ENCODE data around the gene PXK.
"Not testable (repeated sequence)": the region's sequence is repeated elsewhere in the genome, so short reads cannot be mapped to it uniquely, and the experiment has no call there.

Gene PXK

DNA sequence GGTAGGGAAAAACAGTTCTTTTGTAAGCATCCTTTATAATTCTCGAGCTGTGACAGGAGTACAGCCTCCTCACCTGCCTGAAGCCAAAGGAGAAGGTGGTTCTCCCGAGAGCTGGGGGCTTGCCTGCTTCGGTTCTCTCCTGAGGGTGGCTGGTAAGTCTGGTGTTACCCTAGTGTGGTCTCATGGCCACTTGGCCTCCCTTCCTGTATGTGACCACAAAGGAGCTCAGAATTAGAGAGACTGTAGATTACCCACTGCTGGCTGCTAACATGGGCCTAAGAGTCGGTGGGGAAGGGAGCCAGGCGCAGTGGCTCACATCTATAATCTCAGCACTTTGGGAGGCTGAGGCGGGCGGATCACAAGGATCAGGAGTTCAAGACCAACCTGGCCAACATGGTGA is 88.3 kb downstream of the PXK start:
- no peak for DNase-seq

DNA sequence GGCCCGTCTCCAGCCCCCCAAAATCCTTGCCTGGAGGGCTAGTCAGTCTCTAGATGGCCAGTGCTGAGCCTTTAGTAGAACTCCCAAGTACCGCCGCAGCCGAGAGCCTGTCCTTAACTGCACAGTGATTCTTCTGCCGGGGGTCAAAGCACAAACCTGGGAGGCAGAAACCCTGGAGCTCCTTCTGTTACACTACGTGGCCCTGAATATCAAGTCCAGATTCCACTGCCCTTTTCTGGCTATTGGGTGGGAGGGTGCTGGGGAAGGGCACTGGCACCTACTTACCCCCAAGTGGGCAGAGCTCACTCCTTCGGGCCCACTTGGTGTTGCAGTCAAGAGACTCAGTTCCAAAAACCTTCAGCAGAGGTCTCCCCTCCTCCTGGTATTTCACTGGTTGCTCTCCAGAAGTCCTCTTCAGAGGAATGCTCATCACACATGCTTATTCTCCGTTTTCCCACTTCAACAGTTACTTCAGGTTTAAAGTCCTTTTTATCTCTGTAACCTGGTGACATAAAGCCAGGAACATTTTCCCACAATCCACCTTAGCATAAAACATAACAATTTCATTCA is 90.1 kb downstream of the PXK start:
- DNase-seq = no peak

DNA sequence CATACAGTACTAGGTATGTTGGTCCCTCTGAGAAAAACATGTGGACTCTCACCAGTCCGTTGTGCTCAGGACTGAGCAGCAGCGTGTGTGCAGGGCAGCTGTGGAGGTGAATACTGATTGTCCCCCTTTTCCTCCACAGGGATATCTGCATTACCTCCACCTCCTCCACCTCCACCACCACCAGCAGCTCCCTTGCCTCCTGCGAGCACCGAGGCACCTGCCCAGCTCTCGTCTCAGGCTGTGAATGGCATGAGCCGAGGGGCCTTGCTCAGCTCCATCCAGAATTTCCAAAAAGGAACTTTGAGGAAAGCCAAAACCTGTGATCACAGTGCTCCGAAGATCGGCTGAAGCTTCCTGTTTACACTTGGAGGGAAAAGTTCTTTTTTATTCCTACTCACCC is 91.9 kb downstream of the PXK start:
- DNase-seq = no peak

DNA sequence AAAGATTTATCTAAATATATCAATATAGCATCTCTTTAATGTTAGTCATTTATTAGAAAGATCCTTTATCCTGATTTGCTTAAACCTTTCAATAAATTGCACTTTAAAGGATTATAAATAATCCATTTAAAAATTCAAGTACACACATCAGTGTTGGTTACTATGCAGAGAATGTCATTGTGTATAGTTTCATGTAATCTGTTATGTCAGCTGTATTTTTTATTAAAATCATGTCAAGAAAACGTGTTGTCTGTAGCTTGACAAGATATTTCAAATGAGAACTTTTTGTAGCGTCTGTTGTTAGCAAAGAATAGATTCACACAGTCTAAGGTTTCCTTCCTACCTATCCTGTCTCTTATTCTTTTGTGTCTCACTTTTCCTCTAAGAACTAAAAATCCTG is 93.1 kb downstream of the PXK start:
- no peak for DNase-seq

DNA sequence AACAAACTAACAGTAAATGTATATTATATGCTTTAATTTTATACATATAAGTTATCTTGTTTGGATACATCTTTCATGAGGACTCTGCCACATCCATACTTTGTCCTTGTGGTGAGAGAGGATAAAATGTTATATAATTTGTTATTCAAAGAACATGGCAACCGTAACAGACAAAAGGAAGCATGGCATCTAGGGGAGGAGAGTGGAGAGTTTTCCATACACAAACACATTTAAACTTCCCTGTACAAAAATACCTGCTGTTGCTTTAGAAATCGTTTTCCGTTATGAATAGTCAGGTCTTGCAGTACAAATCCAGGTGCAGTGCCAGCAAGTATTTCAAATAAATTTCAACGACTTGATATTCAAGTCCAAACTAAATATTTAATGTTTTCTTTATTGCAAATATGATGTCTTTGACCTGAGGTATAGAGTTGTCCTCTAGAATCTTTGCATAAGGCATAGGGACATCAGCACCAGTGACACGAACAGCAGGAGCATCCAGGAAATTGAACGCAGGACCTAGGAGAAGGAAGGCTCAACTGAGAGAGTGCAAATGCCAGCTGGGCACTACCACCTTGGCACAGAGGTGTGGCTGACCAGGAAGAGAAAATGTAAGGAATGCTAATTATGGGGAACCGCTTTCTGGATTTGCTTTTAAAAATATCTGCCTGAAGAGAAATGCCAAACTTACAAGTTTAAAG is 95.1 kb downstream of the PXK start:
- DNase-seq = no peak

DNA sequence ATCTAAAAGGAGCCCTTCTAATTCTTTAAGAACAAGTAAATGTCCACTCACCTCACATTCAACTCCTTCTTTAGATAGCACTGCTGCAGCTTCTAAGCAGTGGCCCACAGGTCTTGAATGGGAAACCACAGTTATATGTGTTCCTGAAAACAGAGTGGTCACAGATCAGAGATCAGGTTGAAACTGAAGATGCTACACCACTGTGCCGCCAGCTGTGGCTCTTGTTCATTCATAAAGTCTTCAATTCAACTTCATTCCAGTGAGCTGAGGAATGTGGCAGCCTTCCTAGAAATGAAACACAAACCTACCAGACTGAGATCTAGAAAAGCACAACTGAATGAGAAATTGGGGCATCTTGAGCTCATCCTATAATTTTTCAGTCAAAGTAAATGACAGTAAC is 97.0 kb downstream of the PXK start:
- DNase-seq = no peak

DNA sequence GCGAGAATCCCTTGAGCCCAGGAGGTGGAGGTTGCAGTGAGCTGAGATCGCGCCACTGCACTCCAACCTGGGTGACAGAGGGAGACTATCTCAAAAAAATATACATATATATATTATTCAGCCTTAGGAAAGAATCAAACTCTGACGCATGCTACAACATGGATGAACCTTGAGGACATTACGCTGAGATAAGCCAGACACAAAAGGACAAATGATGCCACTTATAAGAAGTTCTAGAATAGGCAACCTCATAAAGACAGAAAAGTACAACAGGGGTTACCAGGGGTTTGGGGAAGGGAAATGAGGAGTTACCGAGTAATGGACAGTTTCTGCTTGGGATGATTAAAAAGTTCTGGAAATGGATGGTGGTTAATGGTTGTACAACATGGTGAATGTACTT is 100.2 kb downstream of the PXK start:
- no peak for DNase-seq

DNA sequence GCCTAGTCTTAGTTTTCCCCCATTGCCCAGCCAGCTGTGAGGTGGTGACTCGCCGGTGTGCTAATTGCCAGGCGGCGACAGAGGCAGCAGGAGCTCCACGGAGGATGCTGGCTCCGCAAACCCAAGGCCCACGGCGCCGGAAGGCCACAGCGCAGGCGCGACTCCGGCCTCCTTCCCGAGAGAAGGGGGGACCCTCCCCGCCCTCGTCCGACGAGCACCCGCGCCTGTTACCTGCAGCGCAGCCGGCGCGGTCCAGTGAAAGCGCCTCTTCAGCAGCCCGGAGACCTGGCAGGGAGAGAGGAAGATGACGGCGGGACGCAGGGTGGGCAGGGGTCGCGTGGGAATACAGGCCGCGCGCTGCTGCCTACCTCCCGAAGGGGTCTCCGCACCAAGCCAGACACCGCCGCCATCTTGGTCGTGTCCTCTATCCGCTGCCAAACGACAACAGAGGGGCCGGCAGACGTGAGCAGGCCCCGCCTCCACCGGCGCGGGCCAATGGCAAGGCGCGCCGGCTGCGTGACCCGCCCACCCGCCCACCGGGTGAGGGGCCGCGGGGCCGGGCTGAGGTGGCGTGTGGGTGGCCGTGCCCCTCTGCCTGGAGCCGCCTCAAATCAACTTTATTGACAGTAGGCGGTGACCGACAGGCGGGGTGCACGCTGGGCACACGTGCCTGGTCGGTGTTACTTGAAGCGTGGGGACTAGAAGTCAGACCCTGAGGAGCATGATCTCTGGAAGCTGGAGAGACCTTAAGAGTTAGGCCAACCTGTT is 100.9 kb downstream of the PXK start, which contains the start of gene PDHB:
Gene PDHB (minus strand): TSS at position 433 of the 768 bp plus-strand sequence. CDS start 23 bp downstream, at position 410.
- DNase-seq = peak; percentile 53 to 76

DNA sequence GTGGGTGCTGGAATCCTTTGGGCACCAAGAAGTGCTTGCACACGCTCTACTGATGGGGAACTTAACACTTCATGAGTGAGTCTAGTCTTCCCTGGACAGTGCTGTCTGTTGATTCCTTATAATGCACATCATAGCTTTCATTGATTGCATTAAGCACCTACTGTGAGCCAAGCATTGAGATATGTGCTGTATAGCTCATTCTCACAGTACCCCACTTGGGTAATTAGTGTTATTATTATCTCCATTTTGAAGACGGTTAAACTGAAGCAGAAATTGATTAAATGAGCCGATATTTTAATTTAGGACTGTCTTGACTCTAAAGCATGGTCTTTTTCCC is 101.4 kb downstream of the PXK start:
- no peak for DNase-seq

DNA sequence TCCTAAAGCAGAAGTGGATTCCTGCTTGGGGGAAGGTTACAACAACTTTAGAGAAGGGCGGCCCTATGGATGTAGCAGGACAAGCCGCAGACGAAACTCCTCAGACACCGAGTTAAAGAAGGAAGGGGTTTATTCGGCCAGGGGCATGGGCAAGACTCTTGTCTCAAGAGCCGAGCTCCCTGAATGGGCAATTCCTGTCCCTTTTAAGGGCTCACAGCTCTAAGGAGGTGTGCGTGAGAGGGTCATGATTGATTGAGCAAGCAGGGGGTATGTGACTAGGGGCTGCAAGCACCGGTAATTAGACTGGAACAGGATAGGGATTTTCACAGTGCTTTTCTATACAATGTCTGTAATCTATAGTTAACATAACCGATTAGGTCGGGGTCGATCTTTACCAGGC is 101.8 kb downstream of the PXK start:
- DNase-seq = no peak

DNA sequence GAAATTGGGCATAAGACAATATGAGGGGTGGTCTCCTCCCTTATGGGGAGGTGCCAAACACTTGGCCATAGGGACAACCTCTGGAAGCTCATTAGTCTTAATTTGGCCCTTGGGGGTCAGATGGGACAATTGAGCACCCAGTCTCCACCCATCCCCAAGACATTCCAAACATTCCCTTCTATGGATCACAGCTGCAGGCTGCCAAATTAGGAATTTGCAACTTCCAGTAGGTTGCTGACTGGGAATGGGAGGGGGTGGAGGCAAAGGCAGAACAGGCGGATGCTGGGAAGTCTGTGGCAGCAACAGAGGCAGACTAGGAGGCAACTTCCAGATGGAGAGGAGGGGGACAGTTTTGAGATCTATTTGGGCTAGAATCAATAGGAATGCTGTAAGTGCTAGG is 102.3 kb downstream of the PXK start:
- no peak for DNase-seq

DNA sequence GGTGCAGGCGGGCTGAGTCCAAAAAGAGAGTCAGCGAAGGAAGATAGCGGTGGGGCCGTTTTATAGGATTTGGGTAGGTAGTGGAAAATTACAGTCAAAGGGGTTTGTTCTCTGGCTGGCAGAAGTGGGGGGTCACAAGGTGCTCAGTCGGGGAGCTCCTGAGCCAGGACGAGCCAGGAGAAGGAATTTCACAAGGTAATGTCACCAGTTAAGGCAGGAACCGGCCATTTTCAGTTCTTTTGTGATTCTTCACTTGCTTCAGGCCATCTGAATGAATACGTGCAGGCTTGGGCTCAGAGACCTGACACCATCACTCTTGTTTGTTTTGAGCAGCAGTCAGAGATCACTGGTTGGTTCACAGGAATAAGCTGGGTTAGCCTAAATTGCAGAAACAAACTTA is 104.6 kb downstream of the PXK start:
- DNase-seq = not testable (repeated sequence)

DNA sequence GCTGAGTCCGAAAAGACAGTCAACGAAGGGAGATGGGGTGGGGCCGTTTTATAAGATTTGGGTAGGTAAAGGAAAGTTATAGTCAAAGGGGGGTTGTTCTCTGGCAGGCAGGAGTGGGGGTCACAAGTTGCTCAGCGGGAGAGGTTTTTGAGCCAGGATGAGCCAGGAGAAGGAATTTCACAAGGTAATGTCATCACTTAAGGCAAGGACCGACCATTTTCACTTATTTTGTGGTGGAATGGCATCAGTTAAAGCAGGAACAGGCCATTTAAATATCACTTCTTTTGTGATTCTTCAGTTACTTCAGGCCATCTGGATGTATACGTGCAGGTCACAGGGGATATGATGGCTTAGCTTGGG is 108.3 kb downstream of the PXK start:
- not testable (repeated sequence) for DNase-seq

DNA sequence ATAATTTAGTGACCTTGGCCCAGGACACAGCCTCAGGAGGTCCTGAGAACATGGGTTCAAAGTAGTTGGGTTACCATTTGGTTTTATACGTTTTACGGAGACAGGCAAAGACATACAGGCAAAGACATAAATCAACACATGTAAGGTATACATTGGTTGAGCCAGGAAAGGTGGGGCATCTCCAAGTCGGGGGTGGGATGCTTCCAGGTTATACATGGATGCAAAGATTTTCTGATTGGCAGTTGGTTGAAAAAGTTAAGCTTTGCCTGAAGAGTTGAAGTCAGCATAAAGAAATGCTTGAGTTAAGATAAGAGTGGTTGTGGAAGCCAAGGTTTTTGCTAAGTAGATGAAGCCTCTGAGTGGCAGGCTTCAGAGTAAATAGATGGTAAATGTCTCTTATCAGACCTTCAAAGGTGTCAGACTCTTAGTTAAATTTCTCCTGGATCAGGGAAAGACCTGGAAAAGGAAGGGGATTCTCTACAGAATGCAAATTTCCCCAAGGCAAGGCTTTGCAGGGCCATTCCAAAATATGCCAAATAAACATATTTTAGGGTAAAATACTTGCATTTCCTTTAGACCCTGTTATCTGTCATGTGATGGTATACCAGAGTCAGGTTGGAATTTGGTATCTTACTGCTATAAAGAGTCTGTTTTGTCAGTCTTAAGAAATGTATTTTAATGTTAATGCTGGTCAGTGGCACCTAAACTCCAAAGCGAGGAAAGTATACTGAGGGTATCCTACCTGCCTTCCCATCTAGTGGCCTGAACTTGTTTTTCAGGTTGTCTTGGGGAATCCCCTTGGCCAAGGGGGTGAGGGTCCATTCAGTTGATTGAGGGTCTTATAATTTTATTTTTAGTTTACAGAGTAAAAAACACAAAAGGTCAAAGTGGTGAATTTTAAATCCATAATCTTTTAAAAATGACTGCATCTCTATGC is 109.1 kb downstream of the PXK start:
- DNase-seq = no peak

DNA sequence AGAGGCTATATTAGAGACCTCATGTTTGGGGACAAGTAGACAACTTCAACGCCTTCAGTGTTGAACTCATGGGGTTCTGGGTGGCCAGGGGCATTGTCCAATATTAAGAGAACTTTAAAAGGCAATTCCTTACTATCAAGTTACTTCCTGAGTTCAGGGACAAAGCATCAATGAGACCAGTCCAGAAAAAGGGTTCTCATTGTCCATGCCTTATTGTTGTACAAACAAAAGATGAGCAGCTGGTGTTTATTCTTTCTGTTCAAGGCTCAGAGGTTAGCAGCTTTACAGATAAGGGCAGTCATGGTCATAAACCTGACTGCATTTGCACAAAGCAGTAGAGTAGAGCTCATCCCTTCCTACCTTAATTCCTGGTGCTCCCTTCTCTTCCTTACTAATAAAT is 119.5 kb downstream of the PXK start:
- no peak for DNase-seq

DNA sequence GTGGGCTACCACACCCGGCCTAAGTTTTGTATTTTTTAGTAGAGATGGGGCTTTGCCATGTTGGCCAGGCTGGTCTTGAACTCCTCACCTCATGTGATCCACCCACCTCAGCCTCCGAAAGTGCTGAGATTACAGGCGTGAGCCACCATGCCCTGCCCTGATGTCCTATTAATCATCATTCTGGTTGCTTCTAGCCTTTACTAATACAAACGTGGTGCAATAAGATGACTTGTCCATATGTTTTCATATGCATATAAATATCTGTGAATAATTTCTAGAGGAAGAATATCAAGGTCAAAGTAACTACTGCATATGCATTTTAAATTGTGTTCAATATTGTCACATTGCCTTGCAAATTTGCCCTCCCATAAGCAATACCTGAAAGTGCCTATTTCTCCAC is 126.5 kb downstream of the PXK start:
- no peak for DNase-seq

DNA sequence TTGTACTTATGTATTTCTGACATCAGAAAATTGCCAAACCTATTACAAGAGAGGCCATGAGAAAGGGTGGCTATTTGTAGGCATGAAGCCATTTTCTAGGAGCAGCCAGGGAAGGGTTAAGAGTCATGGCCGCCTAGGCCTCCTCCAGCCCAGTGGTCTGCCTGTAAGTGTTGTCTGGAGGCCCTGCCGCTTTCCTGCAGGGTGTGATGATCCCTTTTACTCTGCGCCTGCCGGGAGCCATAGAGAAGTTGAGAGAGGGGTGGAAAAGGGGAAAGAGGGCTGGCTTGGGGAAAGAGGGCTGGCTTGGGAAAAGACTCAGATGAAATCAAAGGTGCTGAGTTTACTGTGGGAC is 130.1 kb downstream of the PXK start:
- no peak for DNase-seq

DNA sequence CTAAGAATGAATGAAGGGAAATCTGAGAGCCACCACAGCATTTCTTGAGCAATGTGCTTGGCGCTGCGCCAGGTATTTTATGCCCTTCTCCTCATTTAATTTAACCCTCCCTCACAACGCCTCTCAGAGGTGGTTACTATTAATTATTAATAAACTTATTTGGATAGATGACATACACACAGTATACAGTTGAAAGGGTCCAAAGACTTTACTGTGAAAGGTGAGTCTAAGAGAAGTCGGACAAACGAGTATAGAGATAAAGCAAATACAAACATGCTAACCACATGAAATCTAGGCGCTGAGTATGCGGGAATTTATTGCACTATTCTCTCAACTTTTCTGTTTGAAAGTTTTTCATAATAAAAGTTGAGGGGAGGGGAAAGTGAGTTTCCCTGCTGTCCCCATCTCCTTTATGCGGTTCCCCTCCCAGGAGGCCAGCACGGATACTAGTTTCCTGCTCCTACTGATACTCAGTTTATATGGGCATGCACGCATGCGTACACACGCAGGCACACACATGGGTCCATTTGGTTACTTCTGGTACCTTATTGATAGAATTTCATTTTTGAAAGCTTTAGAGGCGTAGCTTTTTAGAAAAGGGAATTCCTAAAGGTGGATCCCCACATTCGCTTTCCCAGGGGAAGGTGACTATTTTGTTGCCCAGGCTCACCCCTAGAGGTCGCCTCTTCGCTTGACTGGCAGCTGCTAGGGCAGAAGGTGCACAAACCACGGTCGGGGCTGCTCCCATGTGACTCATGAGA is 130.7 kb downstream of the PXK start:
- DNase-seq = peak in 1 of 2 experiments; percentile 3

DNA sequence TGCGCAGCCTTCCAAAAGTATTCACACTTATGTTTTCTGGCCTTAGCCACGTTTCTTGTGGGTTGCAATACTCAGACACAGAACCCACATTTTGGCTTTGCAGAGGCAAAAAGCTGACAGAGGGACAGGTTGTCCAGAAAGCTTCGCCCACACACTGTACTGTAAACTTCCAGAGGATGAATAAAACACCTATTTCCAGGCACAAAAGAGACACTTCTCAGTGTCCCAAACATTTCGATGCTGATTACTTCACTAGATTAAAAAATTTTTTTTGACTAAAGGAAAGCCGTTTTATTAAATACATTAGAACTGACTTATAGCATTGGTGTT is 131.2 kb downstream of the PXK start:
- DNase-seq = no peak

DNA sequence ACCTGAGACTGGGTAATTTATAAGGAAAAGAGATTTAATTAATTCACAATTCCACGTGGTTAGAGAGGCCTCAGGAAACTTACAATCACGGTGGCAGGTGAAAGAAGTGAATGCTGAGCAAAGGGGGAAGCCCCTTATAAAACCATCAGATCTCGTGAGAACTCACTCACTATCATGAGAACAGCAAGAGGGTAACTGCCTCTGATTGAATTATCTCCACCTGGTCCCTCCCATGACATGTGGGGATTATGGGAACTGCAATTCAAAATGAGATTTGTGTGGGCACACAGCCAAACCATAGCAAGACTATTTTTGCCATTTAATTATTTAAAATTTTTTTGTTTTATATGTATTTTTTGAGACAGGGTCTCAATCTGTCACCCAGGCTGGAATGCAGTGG is 132.2 kb downstream of the PXK start:
- DNase-seq = no peak

DNA sequence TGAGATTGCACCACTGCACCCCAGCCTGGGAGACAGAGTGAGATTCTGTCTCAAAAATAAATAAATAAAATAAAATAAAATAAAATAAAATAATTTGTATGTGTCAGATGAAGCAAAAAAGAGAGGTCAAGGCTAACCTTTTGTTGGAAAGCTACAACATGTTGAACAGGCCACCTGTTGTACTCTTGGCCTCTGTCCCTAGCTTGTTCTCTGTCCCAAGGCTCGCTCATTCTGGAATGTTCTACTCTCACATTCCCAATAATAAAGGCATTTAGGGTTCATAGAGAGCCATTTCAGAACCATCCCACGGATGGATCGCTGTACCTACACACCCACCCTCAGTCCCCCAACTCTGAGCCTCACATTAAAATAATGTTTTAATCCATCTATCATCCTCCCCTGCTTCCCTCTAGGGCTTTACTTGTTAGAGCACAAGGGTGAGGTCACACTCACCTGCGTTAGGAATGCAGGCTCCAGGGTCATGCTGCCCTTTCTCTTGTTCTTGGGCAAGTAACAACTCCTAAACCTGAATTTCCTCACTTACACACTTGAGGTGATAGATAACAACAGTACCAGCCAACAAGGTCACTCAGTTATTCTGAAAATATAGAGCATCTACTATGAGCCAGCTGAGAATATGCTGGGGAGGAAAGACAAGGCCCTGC is 134.3 kb downstream of the PXK start:
- DNase-seq = no peak

DNA sequence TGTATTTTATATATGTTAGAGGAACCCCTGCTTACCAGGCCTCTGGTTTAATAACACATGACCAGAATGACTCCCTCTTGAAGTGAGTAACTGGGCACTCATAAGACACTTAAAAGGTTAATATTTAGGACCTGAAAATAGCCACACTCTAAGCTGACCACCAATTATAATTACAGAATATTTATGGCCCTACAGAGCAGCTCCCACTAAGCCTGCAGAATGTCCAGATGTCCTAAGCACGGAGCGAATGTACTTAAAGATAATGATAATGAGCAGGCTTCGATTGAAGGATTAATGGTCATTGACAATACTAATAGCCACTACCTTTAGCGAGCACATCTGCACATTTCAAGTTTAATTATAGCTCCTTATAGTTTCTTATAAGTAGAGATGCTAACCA is 136.4 kb downstream of the PXK start:
- no peak for DNase-seq
